Suprapubic skin (tissue), 4 donors: Measurements from ENCODE around the gene MYH10.

Experiments used
- EP300 ChIP-seq: sonication (generic); formaldehyde crosslinking; IDR thresholded peaks from one replicate; pipeline ENCODE4 v1.6.1; 2017; ENCODE audit warnings: antibody characterized with exemption
- POLR2A ChIP-seq, 2 donors: fragments of 450-650 bp; IDR thresholded peaks; one replicate each; pipeline ENCODE4 v1.6.1; 2017; ENCODE audit warnings: antibody characterized with exemption in 2 of 2, mild to moderate bottlenecking in 2 of 2, moderate library complexity in 2 of 2
- POLR2AphosphoS5 ChIP-seq, 3 donors: sonication (generic); formaldehyde crosslinking; IDR thresholded peaks; one replicate each; pipeline ENCODE4 v1.6.1; 2017; ENCODE audit warnings: antibody characterized with exemption in 3 of 3
- TF ChIP-seq, protein P1 (sequence below), 2 donors: fragments of 200-600 bp in 1 of 2; fragments of 450-650 bp in 1 of 2; sonication (generic) in 1 of 2; IDR thresholded peaks; one replicate each; pipeline ENCODE4 v1.5.1; 2016 to 2019; ENCODE audit warnings: antibody characterized with exemption in 2 of 2, mild to moderate bottlenecking in 1 of 2, moderate library complexity in 1 of 2

DNA sequence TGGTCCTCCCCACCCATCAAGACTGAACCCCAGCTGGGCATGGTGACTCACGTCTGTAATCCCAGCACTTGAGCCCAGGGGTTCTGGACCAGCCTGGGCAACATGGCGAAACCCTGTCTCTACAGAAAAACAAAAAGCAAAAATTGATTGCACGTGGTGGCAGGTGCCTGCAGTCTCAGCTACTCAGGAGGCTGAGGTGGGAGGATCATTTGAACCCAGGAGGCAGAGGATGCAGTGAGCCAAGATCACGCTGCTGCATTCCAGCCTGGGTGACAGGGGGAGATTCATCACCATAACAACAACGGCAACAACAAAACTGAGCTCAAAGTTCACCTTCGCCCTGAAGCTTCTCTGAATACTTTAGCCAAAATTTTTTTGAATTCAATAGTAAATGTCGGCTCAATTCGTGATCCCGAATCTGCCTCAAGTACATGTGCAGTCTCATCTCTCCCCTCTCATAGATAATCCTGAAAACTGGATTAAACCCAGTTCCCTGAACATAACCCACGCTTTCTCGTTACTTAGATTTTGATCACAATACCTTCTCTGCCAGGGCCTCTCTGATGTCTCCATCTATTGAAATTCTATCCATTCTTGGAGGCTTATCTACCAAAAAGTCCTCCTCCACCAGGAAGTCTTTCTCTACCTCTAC is 13.5 kb upstream of the MYH10 start:
- TF ChIP-seq, protein P1, sequence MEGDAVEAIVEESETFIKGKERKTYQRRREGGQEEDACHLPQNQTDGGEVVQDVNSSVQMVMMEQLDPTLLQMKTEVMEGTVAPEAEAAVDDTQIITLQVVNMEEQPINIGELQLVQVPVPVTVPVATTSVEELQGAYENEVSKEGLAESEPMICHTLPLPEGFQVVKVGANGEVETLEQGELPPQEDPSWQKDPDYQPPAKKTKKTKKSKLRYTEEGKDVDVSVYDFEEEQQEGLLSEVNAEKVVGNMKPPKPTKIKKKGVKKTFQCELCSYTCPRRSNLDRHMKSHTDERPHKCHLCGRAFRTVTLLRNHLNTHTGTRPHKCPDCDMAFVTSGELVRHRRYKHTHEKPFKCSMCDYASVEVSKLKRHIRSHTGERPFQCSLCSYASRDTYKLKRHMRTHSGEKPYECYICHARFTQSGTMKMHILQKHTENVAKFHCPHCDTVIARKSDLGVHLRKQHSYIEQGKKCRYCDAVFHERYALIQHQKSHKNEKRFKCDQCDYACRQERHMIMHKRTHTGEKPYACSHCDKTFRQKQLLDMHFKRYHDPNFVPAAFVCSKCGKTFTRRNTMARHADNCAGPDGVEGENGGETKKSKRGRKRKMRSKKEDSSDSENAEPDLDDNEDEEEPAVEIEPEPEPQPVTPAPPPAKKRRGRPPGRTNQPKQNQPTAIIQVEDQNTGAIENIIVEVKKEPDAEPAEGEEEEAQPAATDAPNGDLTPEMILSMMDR (IDR thresholded peaks at IDR 0.05), result no peak
- TF ChIP-seq POLR2A (IDR thresholded peaks at IDR 0.05) (no peak), POLR2AphosphoS5 (IDR thresholded peaks at IDR 0.05) (no peak), EP300 (no peak)
